Muscle of arm (tissue), 12 donors: ENCODE results near the gene CDK19. TPM values are rescaled to one million over a fixed set of nuclear protein-coding genes. Genes with fewer than 3 reads are reported as not detected.
"Not testable (repeated sequence)": the region's sequence is repeated elsewhere in the genome, so short reads cannot be mapped to it uniquely, and the experiment has no call there.

Experiments used
- DNase-seq: peaks from one replicate; pipeline ENCODE4 v3.0.0-alpha.2; 2013
- polyA plus RNA-seq, 12 donors: library from polyadenylated mRNA; unstranded; fragments of 120-200 nt; gene quantifications; one replicate each; pipeline ENCODE4 v1.2.1, GENCODE V29; 2013; ENCODE audit not compliant: insufficient read length in 12 of 12

The CDK19 gene
- polyA plus RNA-seq, 12 donors = 11.2 to 28.4 (median 18.0) TPM; not detected in 1

DNA sequence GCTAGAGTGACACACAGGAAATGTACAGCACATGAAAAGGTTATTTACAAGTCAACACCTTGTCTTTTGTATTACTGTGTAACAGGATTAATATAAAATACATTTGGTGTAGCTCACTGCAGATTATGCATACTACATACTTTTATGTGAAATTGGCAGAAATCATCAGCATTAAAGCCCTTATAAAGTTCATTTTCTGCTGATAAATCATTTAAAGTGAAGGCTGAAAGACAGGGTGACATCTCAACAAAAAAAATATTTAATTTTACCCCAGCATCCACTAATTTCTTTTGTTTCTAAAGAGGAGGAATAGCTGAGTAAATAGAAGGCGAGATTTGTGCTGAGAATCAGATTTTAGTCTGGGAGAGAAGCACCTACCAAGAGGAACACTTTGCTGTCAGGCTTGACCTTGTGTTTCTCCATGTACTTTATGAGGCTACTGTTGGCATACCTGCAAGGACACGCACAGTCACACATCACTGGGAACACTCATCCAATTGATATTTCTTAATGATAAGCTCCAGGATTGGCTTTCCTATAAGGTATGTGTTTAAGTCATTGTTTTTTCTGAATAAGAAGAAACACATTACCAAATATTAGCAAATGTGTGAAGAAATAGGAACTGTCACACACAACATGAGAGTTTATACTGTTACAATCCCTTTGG, 192.2 kb downstream of the CDK19 start:
- no peak for DNase-seq

DNA sequence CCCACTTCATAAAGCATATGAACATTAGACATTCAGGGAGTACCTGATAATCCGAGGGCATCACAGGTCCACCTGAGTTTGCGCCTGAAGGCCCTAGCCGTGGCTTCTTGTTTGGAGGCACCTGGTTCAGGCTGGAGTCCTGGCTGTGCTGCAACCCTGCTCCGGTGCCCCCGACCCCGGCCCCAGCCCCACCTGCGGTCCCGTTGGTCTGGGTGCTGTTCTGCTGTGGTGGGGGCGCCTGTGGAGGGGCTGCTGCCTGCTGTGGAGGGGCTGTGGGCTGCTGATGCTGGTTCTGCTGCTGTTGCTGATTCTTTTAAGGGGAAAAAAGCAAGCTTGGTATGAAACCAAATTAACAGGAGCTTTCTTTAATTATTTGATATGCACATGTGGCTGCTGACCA, 194.2 kb downstream of the CDK19 start:
- DNase-seq = no peak

DNA sequence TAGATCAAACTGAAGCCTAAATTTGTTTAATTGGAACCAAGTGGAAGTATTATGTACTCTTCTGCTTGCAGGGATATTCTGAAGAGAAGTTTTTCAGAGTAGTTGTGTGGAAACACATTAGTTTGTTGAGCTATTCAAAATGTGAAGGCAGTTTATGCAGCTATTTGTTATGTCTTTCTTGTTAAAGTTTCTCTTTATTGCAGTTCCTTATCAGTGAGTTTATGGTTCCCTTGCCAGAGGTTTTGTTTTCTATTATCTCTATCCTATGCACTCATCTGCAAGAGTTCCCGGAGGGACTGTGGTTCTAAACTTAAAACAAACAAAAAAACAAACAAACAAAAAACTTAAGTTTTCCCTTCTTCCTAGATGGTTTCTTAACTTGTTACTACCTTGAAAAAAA, 195.2 kb downstream of the CDK19 start:
- DNase-seq = no peak

DNA sequence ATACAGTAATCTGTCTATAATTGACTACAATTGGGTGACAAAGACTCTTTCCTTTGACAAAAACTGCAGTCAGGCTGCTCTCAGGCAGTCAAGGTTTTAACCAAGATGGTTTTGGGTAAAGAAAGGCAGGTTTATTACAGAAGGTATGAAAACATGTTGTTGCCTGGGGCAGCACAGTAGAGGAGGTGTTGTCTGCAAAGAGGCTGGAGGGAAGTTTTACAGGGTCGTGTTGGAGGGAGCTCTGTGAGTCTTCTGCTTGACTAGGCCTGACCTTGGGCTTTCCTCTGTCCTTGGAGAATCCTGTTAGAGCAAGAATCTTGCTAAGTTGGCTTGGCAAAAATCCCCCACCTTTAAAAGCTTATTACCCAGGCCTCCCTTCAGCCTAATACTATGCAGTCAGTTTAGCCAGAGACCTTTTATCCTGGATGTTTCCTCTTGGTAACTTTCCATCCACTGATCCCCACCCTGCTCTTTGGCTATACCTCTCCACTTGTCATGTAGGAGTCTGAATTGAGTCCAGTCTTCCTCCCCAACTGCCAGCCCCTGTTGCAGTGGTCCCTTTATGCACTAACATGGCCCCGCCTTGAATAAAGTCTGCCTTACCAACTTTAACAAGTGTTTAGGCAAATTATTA, 195.9 kb downstream of the CDK19 start:
- DNase-seq = no peak

DNA sequence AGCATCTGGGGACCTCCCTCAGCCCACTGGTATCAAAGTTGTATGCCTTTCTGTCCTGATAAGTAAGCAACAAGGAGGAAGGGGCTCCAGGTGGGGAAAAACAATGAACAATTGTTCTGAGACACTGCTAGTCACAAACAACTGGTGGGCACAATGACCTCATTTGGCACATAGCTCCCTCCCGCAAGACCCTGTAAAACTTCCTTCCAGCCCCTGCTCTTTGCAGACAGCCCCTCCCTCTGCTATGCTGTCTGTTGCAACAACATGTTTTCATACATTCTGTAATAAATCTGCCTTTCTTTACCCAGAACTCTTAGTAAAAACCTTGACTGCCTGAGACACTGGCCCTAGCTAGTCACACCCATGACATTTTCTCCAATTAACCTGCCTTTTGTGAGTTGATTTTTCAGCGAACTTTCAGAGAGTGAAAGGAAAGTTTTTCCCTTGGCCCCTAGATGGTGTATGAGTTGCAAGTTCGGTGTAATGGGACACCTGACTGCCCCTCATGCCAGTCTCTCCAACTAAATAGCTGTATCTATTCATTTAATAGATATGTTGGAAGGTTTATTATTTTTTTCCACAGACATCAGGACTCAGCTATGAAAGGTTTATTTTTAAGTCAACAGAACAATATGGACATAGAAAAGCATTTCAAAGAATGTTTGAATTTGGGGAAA, 196.5 kb downstream of the CDK19 start:
- no peak for DNase-seq

DNA sequence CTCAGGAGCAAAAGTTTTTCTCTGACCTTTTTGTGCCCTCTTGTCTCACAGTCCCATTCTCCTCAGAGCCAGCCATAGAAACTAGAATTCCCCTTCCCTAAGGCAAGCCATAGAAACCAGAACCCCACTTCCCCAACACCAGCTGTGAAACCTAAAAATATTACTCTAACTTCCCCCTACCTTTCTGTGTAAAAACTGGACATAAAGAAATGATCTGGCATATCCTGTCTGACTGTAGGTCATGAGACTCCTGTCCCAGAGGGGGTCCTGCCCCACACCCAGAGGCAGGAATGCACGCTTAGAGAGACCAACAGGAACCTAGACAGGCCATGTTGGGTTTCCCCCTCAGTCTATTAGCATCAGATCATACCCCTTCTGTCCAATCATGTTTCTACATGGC, 198.2 kb downstream of the CDK19 start:
- DNase-seq = no peak

DNA sequence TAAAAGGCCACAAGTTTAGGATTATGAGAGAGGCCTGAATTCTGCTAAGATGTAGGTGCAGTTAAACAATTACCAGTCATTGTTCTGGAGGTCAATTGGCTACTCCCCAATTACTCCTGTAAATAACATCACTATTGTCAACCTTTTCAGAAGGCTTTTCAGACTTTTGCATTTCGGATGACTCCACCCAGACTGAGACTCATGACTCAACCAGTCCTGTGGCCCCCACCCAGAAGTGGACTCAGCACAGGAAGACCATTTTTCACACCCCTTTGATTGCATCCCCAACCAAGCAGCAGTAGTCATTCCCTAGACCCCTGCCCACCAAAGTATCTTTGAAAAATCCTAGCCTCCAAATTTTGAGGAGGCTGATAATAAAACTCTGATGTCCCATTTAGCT, 199.5 kb downstream of the CDK19 start:
- DNase-seq = no peak

DNA sequence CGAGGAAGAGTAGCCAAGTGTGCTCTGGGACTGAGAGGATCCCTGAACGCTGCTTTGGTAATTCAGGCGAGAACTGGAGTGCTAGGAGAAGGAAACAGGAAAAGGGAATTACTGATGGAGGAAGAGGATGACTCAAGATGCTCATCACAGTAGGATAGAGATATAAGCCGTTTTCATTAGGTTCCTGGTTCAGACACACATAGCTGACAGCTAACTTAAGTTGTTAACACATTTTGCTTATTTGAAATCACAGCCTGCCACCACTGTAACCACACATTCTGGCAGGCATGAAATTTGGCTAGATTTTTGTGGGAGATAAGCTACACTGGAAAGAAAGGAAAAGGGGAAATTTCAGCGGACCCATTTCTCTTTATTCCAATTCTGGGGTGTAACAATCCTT, 200.7 kb downstream of the CDK19 start:
- no peak for DNase-seq

DNA sequence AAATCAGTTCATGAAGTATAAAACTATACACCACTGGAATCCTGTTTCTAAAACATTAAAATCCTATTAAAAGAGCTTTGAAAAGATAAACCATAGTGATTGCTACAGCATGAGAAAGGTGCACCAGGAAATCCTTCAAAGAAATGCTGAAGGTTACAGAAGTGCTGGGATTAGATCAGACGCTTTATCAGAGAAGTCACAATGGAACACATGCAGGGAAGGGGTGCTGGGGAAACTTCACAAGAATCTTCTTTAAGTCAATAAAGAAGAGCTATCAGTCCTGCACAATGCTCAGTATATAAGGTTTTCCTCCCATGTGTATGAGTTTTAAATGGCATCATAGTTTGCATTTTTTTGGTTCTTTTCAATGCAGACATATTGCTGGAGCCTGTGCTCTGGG, 201.2 kb downstream of the CDK19 start:
- DNase-seq = no peak

DNA sequence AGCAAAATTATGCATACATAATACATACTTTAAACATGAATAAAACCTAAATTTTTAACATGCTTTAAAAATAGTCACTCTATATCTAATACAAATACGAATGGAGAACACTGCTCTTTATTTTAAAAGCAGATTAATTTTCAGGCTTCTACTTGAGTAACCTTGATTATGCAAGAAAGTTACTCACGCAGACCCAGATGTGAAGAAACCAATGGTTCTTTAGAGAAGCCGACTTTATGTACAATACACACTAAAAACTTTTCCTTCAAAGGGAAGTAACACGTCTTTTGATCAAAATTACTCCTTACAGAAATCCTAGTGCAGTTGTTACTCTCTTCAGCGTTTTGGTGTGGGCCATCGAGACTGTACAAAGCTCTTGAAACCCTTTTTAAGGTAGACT, 201.9 kb downstream of the CDK19 start:
- no peak for DNase-seq

DNA sequence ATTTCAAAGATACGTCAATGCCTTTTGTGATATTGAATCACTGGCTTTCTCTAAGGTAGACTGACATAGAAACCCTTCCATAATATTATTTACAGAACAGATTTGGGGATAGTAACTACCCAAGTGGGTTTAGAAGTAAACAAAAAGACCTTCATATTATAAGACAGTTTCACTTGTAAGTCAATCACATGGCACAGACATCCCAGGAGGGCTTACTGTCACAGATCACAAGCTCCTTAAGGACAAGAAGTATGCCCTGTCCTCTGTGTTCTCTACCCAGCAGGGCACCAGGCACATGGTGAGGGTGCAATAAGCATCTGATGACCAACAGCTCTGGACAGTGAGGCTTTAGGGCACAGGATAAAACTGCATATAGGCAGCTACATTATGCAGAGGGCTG, 203.0 kb downstream of the CDK19 start:
- no peak for DNase-seq

DNA sequence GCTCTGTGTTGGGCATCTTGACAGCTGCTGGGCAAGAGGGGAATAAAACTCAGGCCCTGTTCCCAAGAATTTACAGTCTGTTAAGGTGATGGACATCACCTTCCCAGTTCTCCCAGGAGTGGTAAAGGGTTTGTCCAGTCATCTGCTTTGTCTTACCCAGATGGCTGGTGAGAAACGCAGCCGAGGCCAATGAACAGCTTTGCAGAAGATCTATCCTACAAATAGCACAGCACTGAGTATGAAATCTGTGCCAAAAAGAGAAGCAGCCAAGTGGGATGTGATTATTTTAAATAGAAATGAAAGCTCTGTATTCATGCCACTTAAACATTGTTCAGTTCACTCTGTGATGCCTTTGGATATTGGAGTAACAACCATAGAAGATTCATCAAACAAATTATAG, 206.2 kb downstream of the CDK19 start:
- peak; percentile 7 for DNase-seq

DNA sequence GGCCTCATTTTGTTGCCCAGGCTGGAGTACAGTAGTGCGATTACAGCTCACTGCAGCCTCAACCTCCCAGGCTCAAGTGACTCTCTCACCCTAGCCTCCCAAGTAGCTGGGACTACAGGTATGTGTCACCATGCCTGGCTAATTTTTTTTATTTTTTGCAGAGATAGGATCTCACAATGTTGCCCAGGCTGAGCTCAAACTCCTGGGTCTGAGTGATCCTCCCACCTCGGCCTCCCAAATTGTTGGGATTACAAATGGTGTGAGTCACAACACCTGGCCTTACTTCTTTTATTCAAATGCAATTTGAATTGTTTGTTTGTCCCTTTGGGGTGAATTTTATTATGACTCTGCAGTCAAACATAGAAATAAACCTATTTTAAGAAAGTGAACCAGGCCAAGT, 207.1 kb downstream of the CDK19 start:
- no peak for DNase-seq

DNA sequence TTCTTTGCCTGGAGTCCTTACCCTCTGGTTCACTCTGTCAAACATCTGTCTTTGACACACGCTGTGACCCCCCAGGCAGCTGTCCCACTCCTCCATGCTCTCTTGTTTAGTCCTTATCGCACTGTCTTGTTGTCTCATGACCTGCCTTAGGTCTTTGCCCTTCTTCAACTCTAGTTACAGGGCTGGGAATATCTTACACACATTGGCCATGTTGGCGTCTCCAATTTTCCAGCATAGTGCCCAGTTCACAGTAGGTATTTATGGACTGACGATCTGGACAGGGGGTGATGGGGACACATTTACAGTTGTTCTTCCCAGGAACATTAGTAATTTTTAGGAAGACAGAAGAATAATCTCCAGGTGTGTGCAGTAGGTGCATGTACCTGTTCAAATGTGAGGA, 209.1 kb downstream of the CDK19 start:
- DNase-seq = no peak

DNA sequence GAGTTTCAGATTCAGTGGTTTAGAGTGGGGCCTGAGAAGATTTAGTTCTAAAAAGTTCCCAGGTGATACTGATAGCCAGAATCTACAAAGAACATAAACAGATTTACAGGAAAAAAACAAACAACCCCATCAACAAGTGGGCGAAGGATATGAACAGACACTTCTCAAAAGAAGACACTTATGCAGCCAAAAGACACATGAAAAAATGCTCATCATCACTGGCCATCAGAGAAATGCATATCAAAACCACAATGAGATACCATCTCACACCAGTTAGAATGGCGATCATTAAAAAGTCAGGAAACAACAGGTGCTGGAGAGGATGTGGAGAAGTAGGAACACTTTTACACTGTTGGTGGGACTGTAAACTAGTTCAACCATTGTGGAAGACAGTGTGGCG, 214.6 kb downstream of the CDK19 start:
- not testable (repeated sequence) for DNase-seq

DNA sequence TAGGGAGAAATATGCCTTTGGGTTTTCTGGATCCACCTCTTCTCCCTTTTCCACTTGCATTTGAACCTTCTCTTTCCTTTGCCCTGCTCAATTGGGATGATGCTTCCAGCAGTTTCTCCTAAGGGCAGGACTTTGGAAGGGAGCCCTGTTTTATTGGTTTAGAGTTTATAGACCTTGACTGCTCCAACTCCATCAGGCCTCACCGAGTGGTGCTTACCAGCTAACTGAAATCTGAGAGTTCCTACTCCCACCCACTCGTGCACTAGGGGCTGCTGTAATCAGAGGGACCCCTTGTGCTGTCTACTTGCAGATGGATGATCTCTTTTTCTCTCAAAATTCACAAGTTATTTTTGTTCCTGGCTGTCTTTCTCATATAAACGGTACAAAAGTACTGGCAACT, 217.5 kb downstream of the CDK19 start:
- no peak for DNase-seq

DNA sequence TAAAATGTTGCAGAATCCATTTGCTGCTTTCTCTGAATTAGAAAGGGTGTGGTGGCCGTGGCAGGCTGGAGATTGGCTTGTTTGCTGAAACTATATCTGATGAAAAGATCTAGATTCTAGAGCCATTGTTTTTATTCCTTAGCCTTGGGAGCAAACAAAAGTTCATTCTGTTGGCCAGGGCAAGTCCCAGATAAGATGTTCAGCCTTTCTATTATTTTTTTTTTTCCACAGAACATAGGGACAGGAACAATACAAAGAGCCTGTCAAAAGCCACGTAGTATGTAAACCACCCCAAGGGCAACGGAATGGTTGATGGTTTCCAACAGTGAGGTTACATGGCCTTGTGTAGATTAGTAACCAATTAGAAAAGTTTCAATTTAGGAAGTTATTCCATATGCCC, 218.9 kb downstream of the CDK19 start:
- no peak for DNase-seq

DNA sequence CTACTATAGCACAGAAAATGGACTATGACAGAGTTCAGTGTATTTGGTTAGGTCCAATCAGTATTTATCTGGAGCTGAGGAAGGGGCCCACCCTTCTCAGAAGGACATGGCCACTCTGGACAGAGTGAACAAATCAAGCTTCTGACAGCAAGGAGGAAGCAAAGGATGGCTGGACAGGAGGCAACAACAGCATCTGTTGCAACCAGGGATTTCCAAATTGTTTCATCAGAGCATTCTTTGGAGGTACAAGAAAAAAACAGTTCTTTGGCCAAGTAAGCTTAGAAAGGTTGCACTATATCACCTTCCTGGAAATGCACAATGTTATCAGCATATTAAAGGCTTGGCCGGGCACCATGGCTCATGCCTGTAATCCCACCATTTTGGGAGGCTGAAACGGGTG, 220.2 kb downstream of the CDK19 start:
- DNase-seq = no peak

DNA sequence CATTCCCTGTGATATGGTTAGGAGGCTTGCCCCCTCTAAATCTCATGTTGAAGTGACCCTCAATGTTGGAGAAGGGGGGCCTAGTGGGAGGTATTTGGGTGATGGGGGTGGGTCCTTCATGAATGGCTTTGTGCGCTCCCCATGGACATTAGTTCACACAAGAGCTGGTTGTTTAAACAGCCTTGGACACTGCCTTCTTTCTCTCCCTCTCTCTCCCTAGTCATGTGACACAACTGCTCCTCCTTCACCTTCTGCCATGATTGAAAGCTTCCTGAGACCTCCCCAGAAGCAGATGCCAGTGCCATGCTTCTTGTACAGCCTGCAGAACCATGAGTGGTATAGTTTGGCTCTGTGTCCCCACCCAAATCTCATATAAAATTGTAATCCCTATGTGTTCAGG, 221.6 kb downstream of the CDK19 start:
- DNase-seq = no peak

DNA sequence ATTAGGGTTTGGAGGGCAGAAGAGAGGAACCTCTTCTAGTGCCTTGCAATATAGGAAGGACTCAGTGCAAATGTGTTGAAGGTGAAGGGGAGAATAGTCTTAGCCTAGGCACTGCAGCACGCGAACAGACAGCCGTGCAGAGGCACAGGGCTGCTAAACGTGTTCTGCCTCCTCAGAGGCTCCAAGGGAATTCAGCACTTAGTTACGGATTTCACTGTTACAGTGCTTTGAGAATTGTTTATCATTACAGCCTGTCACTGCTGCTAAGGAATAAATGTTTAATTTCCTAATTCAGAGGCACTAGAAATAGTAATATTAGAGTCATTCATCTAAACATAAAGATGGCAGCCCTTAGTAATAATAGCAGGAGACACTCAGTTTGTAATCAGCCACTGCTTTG, 222.5 kb downstream of the CDK19 start:
- DNase-seq = no peak

DNA sequence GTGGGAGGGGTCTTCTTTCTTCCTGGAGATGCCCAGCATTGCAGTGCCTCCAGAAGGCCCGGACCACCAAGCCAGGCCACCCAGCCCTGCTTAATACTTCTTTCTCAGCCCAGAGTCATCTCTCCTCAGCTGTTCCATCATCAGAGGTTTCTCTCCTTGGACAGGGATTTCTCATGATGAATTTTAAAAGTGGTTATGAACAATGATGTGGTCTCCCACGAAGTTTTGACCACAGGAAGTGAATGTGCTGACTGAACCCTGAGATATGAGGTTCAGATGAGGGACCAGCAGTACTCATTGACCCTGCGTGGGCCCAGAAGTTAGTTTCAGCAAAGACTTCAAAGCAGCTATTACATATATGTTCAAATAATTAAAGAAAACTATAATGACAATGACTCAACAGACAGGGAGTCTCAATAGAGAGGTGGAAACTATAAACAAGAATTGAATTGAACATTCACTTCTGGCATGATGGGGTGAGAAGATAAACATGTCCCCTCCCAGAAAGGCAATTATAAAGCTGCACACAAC, 224.4 kb downstream of the CDK19 start:
- no peak for DNase-seq

DNA sequence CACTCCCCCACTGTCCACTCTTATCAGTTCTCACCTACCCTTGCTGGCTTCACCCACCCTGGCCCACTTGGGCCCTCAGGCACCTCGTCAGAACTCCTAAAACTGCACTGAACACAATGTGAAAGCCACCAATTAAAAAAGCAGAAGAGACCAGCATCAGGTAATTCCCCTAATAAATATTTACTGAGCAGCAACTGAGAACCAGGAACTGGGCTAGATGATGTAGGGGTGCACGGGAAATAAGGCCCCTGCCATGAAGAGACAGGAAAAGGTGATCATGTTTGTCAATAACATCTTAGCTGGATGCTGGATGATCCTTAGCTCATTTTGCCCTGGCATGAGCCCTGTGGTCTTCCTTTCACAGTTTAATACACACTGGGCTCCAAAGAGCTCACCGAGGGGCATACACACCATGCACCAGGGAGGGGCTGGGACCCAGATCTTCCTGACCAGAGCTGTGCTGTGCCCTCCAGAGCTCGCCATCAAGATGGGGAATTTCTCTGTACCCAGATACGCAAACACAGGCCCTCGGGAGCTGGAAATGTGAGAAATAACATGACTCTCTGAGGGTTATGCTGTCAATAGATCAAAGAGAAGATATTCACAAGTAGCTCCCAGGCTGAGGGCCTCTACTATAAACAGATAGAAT, 225.3 kb downstream of the CDK19 start:
- DNase-seq = no peak

DNA sequence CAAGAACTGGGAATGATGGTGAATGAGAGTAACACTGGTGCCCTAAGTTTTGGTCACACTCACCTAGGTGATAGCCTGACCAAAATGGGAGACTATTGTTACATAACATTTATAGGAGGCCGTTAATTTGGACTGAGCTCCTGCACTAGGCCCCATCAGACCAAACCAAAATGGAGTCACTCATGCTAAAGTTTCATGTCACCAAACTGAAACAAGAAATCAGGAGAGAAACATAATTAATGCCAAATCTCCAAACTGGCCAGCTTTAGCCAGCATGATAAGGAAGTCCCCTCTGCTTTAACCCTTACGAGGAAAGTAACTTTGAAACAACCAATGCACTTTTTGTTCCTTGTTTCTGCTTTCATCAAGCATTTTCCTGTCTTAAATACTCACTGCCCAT, 227.9 kb downstream of the CDK19 start:
- no peak for DNase-seq
